ENCODE results near the gene REM2. TPM values are rescaled to one million over a fixed set of nuclear protein-coding genes. Genes with fewer than 3 reads are reported as not detected.

REM2 gene
- total and polyA plus RNA-seq, 2 of the 4 experiments (the other 2 are of a cell fraction) = under 0.01 to 0.07 TPM

- Histone ChIP-seq H2BK5ac (ENCODE audit: low read depth, low read length, poor library complexity, severe bottlenecking) (no peak overlapping the region), H3K36me3 (ENCODE audit: control insufficient read depth, insufficient read depth, low read length) (no peaks in the 10 kb centered on the region), H3K4me2 (ENCODE audit: low read depth, low read length) (no peak overlapping the region), H3K18ac (ENCODE audit: low read depth, low read length) (no peak overlapping the region), H2BK20ac (ENCODE audit: low read depth, low read length) (no peak overlapping the region), H4K20me1 (ENCODE audit: insufficient read depth, low read length) (peaks cover 3% of the 10 kb centered on the region; the same call in 1 of the 2 replicates), H3K4me3 (ENCODE audit: insufficient read depth, low read depth, low read length) (no peak overlapping the region), H3K9me3 (ENCODE audit: control insufficient read depth, insufficient read depth, low read length) (no peaks in the 10 kb centered on the region), H3K79me1 (ENCODE audit: low read depth in 1 of 2, low read length in 2 of 2) (no peaks in the 10 kb centered on the region), H4K5ac (ENCODE audit: low read depth, low read length) (no peak overlapping the region), H3K9ac (ENCODE audit: low read depth, low read length) (no peak overlapping the region), H3K14ac (replicated peaks; ENCODE audit: low read depth, low read length) (no peak overlapping the region), H3K56ac (ENCODE audit: extremely low read depth, insufficient read depth, low read length) (no peak overlapping the region), H2AK5ac (ENCODE audit: low read depth, low read length) (no peak overlapping the region), H2AFZ (replicated peaks; ENCODE audit: low read length, poor library complexity) (no peak overlapping the region), H4K91ac (ENCODE audit: insufficient read depth, low read depth, low read length) (no peak overlapping the region), H3K4me1 (ENCODE audit: control insufficient read depth, insufficient read depth, low read length) (no peaks in the 10 kb centered on the region), H2BK120ac (ENCODE audit: low read depth, low read length) (no peak overlapping the region), H2BK15ac (ENCODE audit: low read depth, low read length) (no peak overlapping the region), H3K27me3 (ENCODE audit: control insufficient read depth, insufficient read depth, low read length) (no peaks in the 10 kb centered on the region), H2AK9ac (replicated peaks; ENCODE audit: low read depth, low read length, poor library complexity) (no peak overlapping the region), H3K9me1 (ENCODE audit: insufficient read depth, low read length) (no peaks in the 10 kb centered on the region), H3K27ac (ENCODE audit: insufficient read depth, low read length) (no peak overlapping the region), H3K23ac (ENCODE audit: low read depth, low read length) (no peak overlapping the region), H4K8ac (ENCODE audit: low read depth in 2 of 2, low read length in 2 of 2) (no peak overlapping the region), H3K4ac (ENCODE audit: low read depth, low read length) (no peak overlapping the region)
- ATAC-seq (ENCODE audit: low read depth) (no peak), DNase-seq (no peak)
- intact Hi-C loops (cut with micrococcal nuclease) (no loop called here), dilution Hi-C loops (cut with HindIII; ENCODE audit: low sequenced_read_pairs, unreplicated experiment) (no loop called here), in situ Hi-C loops (cut with MboI; ENCODE audit: low sequenced_read_pairs) (loop anchor here (25.0 kb wide), 1 partner anchor 480 kb away; no protein-coding TSS in a partner anchor)
- no CpG with 5 or more reads among the region's 5 CpGs for WGBS, 2 experiments (ENCODE audit: extremely low coverage in 2 of 2, insufficient read length in 1 of 2)
- POLR2A ChIA-PET (ENCODE audit: unreplicated experiment) = no interaction called here
- no TSS peak for BruUV-seq (replicated peaks)
- TF ChIP-seq RAD21 (IDR thresholded peaks at IDR 0.05; ENCODE audit: low read length) (no peak), MXI1 (IDR thresholded peaks at IDR 0.05; ENCODE audit: borderline replicate concordance, low read depth, low read length) (no peak), MAZ (IDR thresholded peaks at IDR 0.05; ENCODE audit: borderline replicate concordance, low read depth, low read length) (no peak), RCOR1 (IDR thresholded peaks at IDR 0.05; ENCODE audit: insufficient replicate concordance, low read length) (no peak), POLR2A (IDR thresholded peaks at IDR 0.05; ENCODE audit: low read depth, low read length) (no peak), CHD1 (IDR thresholded peaks at IDR 0.05; ENCODE audit: low read depth, low read length) (no peak), BHLHE40 (IDR thresholded peaks at IDR 0.05; ENCODE audit: low read depth, low read length) (no peak), MAFK (IDR thresholded peaks at IDR 0.05; ENCODE audit: low read depth, low read length) (no peak), CTCF (conservative IDR thresholded peaks at IDR 0.05; ENCODE audit: low read depth, low read length) (no peak), SMC3 (IDR thresholded peaks at IDR 0.05; ENCODE audit: low read depth, low read length) (no peak), USF2 (IDR thresholded peaks at IDR 0.05; ENCODE audit: low read depth, low read length) (no peak), FOS (IDR thresholded peaks at IDR 0.05; ENCODE audit: low read depth, low read length) (no peak), RFX5 (IDR thresholded peaks at IDR 0.05; ENCODE audit: low read depth, low read length) (no peak), NFE2L2 (IDR thresholded peaks at IDR 0.05; ENCODE audit: low read depth, low read length) (no peak), CEBPB (IDR thresholded peaks at IDR 0.05; ENCODE audit: low read depth, low read length) (no peak)
- TF ChIP-seq, protein P1, sequence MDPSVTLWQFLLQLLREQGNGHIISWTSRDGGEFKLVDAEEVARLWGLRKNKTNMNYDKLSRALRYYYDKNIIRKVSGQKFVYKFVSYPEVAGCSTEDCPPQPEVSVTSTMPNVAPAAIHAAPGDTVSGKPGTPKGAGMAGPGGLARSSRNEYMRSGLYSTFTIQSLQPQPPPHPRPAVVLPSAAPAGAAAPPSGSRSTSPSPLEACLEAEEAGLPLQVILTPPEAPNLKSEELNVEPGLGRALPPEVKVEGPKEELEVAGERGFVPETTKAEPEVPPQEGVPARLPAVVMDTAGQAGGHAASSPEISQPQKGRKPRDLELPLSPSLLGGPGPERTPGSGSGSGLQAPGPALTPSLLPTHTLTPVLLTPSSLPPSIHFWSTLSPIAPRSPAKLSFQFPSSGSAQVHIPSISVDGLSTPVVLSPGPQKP (IDR thresholded peaks at IDR 0.05; ENCODE audit: borderline replicate concordance, low read depth, low read length) = no peak
- CTCF ChIA-PET = interaction anchor here (1.3 kb wide), 1 partner anchor 14 kb away, joined by 6 read pairs; no protein-coding TSS in a partner anchor
These were observed 16.1 kb upstream of the REM2 start for GRCh38 chr14:22866874-22867273.
